Measurements from ENCODE around the gene CABP5. TPM values are rescaled to one million over a fixed set of nuclear protein-coding genes. Genes with fewer than 3 reads are reported as not detected.

The CABP5 gene
- total and polyA plus RNA-seq, 10 of the 15 experiments (the other 5 are each of a cell fraction or from before 2014, with no cell fraction given), result not detected

- TF ChIP-seq RELB (IDR thresholded peaks at IDR 0.05; ENCODE audit: low read depth), result no peak
- TF ChIP-seq CHD2 (IDR thresholded peaks at IDR 0.05; ENCODE audit: borderline replicate concordance, low read depth, low read length), result no peak
- TF ChIP-seq SREBF2 (IDR thresholded peaks at IDR 0.05; ENCODE audit: low read length), result no peak
- no peak for TF ChIP-seq ZNF274 (IDR thresholded peaks at IDR 0.05; ENCODE audit: insufficient read depth, insufficient read length)
- no peak for TF ChIP-seq IRF4 (IDR thresholded peaks at IDR 0.05; ENCODE audit: low read depth, low read length)
- TF ChIP-seq MTA2 (IDR thresholded peaks at IDR 0.05; ENCODE audit: low read depth), result no peak
- no peak for TF ChIP-seq POU2F2 (IDR thresholded peaks at IDR 0.05; ENCODE audit: borderline replicate concordance, low read depth, low read length)
- no peak for TF ChIP-seq SMAD1 (IDR thresholded peaks at IDR 0.05; ENCODE audit: low read depth, partially characterized antibody)
- no peak for TF ChIP-seq ZNF622 (IDR thresholded peaks at IDR 0.05)
Measured at GRCh38 chr19:48061401-48062344, 17.8 kb upstream of the CABP5 start (continued).

GRCh38 chr19:48060381-48060780 is 16.5 kb upstream of the CABP5 start:
- Histone ChIP-seq H3K4me2 (ENCODE audit: control insufficient read depth, insufficient read depth) (no peak overlapping the region), H3K4me3 (no peak overlapping the region), H2AFZ (ENCODE audit: control insufficient read depth, low read depth, low read length) (no peak overlapping the region), H3K27ac (ENCODE audit: control insufficient read depth, insufficient read depth) (no peak overlapping the region), H3K9ac (ENCODE audit: control insufficient read depth, insufficient read depth, low read length) (no peak overlapping the region), H3K79me2 (ENCODE audit: control insufficient read depth, insufficient read depth, low read length) (no peaks in the 10 kb centered on the region), H3K36me3 (ENCODE audit: control insufficient read depth in 2 of 2, insufficient read depth in 2 of 2, low read length in 1 of 2) (no peaks in the 10 kb centered on the region), H3K4me1 (ENCODE audit: control insufficient read depth, insufficient read depth, low read length) (no peaks in the 10 kb centered on the region), H4K20me1 (ENCODE audit: control insufficient read depth, insufficient read depth) (no peaks in the 10 kb centered on the region), H3K27me3 (replicated peaks in 1 of 2; ENCODE audit: control insufficient read depth in 2 of 2, insufficient read depth in 2 of 2, low read length in 1 of 2) (no peaks in the 10 kb centered on the region), H3K9me3 (replicated peaks; ENCODE audit: control insufficient read depth, insufficient read depth, low read length) (no peaks in the 10 kb centered on the region)
- no TSS peak for BruUV-seq (replicated peaks)
- DNase-seq (ENCODE audit: low read depth, low spot score), result no peak
- no peak for FAIRE-seq
- CTCF ChIA-PET, result no interaction called here
- SMC1A ChIA-PET (ENCODE audit: uncharacterized antibody, unreplicated experiment), result no interaction called here
- POLR2A ChIA-PET, result no interaction called here
- in situ Hi-C loops (cut with MboI), result no loop called here
- no peak for ATAC-seq
- intact Hi-C loops (cut with micrococcal nuclease; ENCODE audit: unreplicated experiment), result no loop called here
- WGBS (ENCODE audit: insufficient coverage, insufficient replicate concordance, low lambda C conversion rate, missing lambda C conversion rate), result 57% methylated on average over 5 of the region's 5 CpGs
- RAD21 ChIA-PET (ENCODE audit: unreplicated experiment), result no interaction called here
- TF ChIP-seq IKZF1 (conservative IDR thresholded peaks at IDR 0.05), result no peak
- no peak for TF ChIP-seq ZZZ3 (IDR thresholded peaks at IDR 0.05; ENCODE audit: control insufficient read depth, insufficient read length, low read depth)
- no peak for TF ChIP-seq JUNB (IDR thresholded peaks at IDR 0.05)
- no peak for TF ChIP-seq DPF2 (IDR thresholded peaks at IDR 0.05)
- TF ChIP-seq RUNX3 (IDR thresholded peaks at IDR 0.05; ENCODE audit: low read length), result no peak
- no peak for TF ChIP-seq RAD51 (IDR thresholded peaks at IDR 0.05)
- TF ChIP-seq TCF7 (IDR thresholded peaks at IDR 0.05; ENCODE audit: borderline replicate concordance), result no peak
- TF ChIP-seq GATAD2B (conservative IDR thresholded peaks at IDR 0.05; ENCODE audit: low read depth), result no peak
- TF ChIP-seq POLR2AphosphoS2 (IDR thresholded peaks at IDR 0.05; ENCODE audit: low read depth, low read length), result no peak
- TF ChIP-seq CUX1 (IDR thresholded peaks at IDR 0.05; ENCODE audit: insufficient replicate concordance, low read depth, low read length), result no peak

All from GM12878 (cell line).